Epithelial cell of proximal tubule (primary cell): ENCODE measurements around the gene OAS2. TPM values are rescaled to one million over a fixed set of nuclear protein-coding genes. Genes with fewer than 3 reads are reported as not detected.
"Not testable (repeated sequence)": the region's sequence is repeated elsewhere in the genome, so short reads cannot be mapped to it uniquely, and the experiment has no call there.

Experiments used
- DNase-seq: peaks from one replicate; pipeline ENCODE4 v3.0.0-alpha.2; 2011; ENCODE audit warnings: low read depth
- H3K4me3 ChIP-seq: 2 replicates; pipeline ENCODE4 v1.5.1; 2011; ENCODE audit warnings: low read depth, mild to moderate bottlenecking, low read length
- total RNA-seq: library from RNA; depleted of rRNA; stranded (reverse); fragments of >200 nt; gene quantifications from 2 replicates; pipeline ENCODE4 v1.2.3, GENCODE V29; 2015
- TF ChIP-seq, protein P1 (sequence below): conservative IDR thresholded peaks from 2 replicates; pipeline ENCODE4 v1.5.1; 2012; ENCODE audit warnings: low read depth, mild to moderate bottlenecking, low read length

OAS2 gene
- total RNA-seq, 1 donor from 2014 or later = 2.5 TPM

DNA sequence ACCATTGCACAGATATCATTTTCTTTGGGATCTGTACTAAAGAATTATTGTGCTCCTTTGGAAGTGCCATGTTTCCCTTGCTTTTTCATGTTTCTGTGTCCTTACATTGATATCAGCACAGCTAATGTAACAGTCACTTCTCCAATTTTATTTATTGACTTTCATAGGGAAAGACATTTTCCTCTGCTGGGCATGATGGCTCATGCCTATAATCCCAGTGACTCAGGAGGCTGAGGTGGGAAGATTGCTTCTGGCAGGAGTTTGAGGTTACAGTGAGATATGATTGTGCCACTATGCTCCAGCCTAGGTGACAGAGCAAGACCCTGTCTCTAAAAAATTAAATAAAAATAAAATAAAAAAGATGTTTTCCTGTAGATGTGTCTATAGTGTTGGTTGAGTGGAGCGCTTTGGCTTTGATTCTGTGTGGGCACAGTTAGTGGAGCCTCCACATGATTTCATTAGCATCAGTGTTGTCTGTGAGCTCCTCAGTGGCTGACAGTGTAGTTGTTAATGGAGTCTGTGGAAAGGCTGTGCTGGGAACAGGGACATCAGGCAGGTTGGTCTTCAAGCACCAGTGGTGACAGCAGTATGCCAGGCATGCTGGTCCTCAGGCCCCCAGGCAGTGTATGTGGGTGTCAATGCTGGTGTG, 7.4 kb downstream of the OAS2 start:
- TF ChIP-seq, protein P1, sequence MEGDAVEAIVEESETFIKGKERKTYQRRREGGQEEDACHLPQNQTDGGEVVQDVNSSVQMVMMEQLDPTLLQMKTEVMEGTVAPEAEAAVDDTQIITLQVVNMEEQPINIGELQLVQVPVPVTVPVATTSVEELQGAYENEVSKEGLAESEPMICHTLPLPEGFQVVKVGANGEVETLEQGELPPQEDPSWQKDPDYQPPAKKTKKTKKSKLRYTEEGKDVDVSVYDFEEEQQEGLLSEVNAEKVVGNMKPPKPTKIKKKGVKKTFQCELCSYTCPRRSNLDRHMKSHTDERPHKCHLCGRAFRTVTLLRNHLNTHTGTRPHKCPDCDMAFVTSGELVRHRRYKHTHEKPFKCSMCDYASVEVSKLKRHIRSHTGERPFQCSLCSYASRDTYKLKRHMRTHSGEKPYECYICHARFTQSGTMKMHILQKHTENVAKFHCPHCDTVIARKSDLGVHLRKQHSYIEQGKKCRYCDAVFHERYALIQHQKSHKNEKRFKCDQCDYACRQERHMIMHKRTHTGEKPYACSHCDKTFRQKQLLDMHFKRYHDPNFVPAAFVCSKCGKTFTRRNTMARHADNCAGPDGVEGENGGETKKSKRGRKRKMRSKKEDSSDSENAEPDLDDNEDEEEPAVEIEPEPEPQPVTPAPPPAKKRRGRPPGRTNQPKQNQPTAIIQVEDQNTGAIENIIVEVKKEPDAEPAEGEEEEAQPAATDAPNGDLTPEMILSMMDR = no peak
- no peak for DNase-seq
- H3K4me3 ChIP-seq = no peak overlapping the region

DNA sequence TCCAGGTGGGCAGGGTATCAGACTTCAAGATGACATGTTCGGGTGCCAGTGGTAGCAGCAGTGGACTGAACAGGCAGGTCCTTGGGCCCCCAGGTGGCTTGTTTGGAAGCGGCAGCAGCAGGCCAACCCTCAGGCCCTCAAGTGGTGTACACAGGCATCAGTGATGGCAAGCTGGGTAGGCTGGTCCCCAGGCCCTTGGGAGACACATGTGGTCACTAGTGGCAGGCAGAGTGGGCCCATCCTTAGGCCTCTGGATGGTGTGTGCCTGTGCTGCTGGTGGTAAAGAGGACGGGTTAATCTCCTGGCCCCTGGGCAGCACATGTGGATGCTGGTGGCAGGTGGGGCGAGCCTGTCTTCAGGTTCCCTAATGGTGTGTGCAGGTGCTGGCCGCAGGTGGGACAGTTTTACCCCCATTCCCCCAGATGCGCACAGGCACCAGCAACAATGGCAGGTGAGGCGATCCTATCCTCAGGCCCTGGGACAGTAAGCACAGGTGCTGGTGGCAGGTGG, 8.0 kb downstream of the OAS2 start:
- no peak overlapping the region for H3K4me3 ChIP-seq
- TF ChIP-seq, protein P1 = no peak
- no peak for DNase-seq

DNA sequence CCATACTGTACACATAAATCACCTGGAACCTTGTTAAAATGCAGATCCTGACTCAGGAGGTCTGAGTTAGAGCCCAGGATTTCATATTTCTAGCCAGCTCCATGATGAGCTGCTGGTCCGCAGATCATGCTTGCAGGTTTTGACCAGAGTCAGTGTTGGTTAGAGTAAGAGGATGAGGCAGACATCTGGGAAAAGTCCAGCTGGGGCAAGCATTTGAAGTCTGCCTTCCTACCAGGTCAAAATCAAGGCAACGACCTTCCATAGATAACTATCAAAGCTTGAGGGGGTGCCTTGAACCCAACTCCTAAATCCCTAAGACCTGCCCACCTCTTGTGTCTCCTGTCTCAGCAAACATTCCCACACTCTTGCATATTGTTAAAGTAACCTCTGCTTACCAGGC, 9.2 kb downstream of the OAS2 start:
- TF ChIP-seq, protein P1 = no peak
- DNase-seq = no peak
- H3K4me3 ChIP-seq = no peak overlapping the region

DNA sequence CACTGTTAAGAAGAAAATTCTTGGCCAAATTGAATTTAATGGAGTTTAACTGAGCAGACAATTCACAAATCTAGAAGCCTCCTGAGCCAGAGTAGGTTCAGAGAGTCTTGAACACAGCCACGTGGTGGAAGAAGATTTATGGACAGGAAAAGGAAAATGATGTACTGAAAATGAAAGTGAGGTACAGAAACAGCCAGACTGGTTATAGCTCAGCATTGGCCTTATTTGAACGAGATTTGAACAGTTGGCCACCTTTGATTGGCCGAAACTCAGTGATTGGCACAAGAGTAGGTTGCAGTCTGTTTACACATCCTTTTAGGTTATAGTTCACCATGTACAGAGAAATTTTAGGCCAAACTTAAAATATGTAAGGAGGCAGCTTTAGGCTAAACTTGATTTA, 9.9 kb downstream of the OAS2 start:
- TF ChIP-seq, protein P1 = no peak
- H3K4me3 ChIP-seq = no peak overlapping the region
- no peak for DNase-seq

DNA sequence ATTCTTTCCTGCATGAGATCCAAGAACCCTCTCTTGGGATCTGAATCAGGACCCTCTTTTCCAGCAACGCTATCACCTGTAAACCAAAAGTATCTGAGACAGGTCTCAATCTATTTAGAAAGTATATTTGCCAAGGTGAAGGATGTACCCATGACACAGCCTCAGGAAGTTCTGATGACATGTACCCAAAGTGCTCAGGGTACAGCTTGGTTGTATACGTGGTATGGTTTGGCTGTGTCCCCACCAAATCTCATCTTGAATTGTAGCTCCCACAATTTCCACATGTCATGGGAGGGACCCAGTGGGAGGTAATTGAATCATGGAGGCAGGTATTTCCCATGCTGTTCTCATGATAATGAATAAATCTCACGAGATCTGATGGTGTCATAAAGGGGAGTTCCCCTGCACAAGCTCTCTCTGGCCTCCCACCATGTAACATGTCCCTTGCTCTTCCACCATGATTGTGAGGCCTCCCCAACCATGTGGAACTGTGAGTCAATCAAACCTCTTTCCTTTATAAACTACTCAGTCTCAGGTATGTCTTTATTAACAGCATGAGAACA, 10.6 kb downstream of the OAS2 start:
- DNase-seq, H3K4me3 ChIP-seq: not testable (repeated sequence)

DNA sequence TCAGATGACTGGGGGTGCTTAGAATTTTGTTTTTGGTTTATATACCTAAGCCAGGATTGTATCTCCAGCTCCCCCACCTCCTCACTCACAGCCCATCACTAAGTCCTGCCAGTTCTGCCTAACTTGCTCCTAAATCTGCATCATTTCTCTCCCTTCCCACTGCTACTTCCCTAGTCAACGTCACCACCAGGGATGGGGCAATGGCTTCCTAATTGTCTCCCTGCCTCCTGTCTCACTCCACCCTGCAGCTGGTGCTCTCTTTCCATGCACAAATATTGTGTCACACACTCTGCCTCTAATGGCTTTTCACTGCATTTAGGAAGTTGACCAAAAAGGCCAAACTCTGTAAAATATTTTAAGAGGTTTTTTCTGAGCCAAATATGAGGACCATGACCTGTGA, 11.5 kb downstream of the OAS2 start:
- TF ChIP-seq, protein P1 = no peak
- no peak for DNase-seq
- no peak overlapping the region for H3K4me3 ChIP-seq

DNA sequence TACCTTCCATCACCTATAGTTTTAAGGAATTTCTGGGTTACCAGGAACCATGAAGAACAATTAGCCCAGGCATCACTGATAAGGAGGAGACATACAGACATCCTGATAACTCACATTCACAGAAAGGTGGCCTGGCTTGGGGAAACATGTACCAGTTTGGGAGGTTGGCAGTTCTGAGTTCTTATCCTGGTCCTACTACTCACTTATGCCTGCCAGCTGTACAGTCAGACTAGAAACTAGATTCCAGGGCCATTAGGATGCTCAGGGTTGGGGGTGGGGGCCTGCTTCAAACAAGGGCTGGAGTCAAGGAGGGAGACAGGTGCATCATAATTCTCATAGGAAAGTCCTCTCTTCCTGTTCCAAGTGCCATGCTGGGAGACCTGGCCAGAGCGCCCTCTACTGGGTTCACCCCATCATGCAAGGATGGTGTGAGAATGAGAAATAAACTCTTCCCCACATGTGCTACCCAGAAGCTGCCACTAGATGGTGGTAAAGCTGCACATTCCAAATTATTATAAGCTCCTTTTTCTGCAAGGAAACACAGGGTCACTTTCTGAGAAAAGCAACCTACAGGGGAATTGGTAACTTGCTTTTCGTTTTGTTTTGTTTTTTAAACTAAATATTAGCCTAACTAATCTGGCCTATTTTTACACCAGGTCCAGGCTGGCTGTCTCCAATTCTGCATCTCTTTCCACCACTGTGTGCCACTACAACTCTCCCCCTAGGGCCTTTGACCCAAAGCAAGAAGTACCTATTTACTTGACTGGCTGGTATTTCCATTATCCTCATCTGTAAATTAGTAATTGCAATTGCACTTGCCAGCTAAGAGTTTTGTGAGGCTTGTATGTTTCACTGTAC, 14.5 kb downstream of the OAS2 start:
- TF ChIP-seq, protein P1 = peak; percentile 98
- no peak overlapping the region for H3K4me3 ChIP-seq
- DNase-seq = no peak
